Spleen (tissue), 11 donors: ENCODE data around the gene CAVIN4. TPM values are rescaled to one million over a fixed set of nuclear protein-coding genes. Genes with fewer than 3 reads are reported as not detected.

Experiments used
- DNase-seq: peaks from one replicate; pipeline ENCODE4 v3.0.0-alpha.2; 2020
- H3K27ac ChIP-seq, 8 donors: fragments of 200-600 bp; sonication (generic) in 7 of 8; 1 replicate in 4 of 8; 2 replicates in 4 of 8; pipeline versions ENCODE4 v1.5.0 to v1.8.0; 2016 to 2021; ENCODE audit warnings: inconsistent platforms in 4 of 8, mild to moderate bottlenecking in 4 of 8, moderate library complexity in 1 of 8
- H3K27me3 ChIP-seq, 7 donors: fragments of 200-600 bp; sonication (generic) in 6 of 7; replicated peaks in 1 of 7; 1 replicate in 4 of 7; 2 replicates in 3 of 7; pipeline versions ENCODE4 v1.5.0 to v1.8.0; 2016 to 2021; ENCODE audit warnings: inconsistent platforms in 3 of 7, mild to moderate bottlenecking in 1 of 7
- H3K36me3 ChIP-seq, 6 donors: fragments of 200-600 bp; sonication (generic) in 5 of 6; 1 replicate in 4 of 6; 2 replicates in 2 of 6; pipeline versions ENCODE4 v1.5.0 to v1.8.0; 2016 to 2021; ENCODE audit warnings: inconsistent platforms in 2 of 6
- H3K4me1 ChIP-seq, 6 donors: fragments of 200-600 bp; sonication (generic) in 5 of 6; 1 replicate in 3 of 6; 2 replicates in 3 of 6; pipeline versions ENCODE4 v1.5.0 to v1.8.0; 2016 to 2021; ENCODE audit warnings: inconsistent platforms in 3 of 6
- H3K4me3 ChIP-seq, 8 donors: fragments of 200-600 bp; sonication (generic) in 7 of 8; 1 replicate in 4 of 8; 2 replicates in 4 of 8; pipeline versions ENCODE4 v1.5.0 to v1.8.0; 2016 to 2021; ENCODE audit warnings: inconsistent platforms in 4 of 8, mild to moderate bottlenecking in 4 of 8, moderate library complexity in 2 of 8
- H3K9me3 ChIP-seq, 8 donors: fragments of 200-600 bp; sonication (generic) in 7 of 8; 1 replicate in 4 of 8; 2 replicates in 4 of 8; pipeline versions ENCODE4 v1.5.0 to v1.8.0; 2016 to 2021; ENCODE audit warnings: inconsistent platforms in 4 of 8
- CTCF ChIP-seq, 11 experiments: fragments of 200-600 bp in 7 of 11; fragments of 450-650 bp in 4 of 11; sonication (generic) in 4 of 11; IDR thresholded peaks in 8 of 11; conservative IDR thresholded peaks in 3 of 11; 1 replicate in 7 of 11; 2 replicates in 4 of 11; pipeline versions ENCODE4 v1.4.0 to v1.8.0; 2016 to 2021; ENCODE audit warnings: antibody characterized with exemption in 11 of 11, inconsistent platforms in 4 of 11, mild to moderate bottlenecking in 1 of 11
- POLR2A ChIP-seq, 3 donors: fragments of 450-650 bp; IDR thresholded peaks; one replicate each; pipeline ENCODE4 v1.5.1; 2017; ENCODE audit warnings: antibody characterized with exemption in 3 of 3, mild to moderate bottlenecking in 1 of 3
- POLR2AphosphoS5 ChIP-seq, 3 donors: sonication (generic); formaldehyde crosslinking; IDR thresholded peaks; one replicate each; pipeline ENCODE4 v1.5.1; 2017; ENCODE audit warnings: antibody characterized with exemption in 3 of 3
- WGBS, 5 donors: extraction: QIAGEN DNeasy Blood & Tissue Kit in 3 of 5; methylation state at CpG; one replicate each; pipeline versions ENCODE4 v1.1.5 to v1.1.7; 2013 to 2018; 5-methylcytosine and 5-hydroxymethylcytosine counted together
- intact Hi-C: fragments of 100-400 bp; cut with DNase I; formaldehyde crosslinking; loops from one replicate; pipeline ENCODE4 v1.15.0; 2023; ENCODE audit warnings: low total_unique reads
- polyA plus RNA-seq, 3 donors: library from polyadenylated mRNA; stranded (reverse); fragments of 200-250 nt; gene quantifications; one replicate each; pipeline ENCODE4 v1.2.1, GENCODE V29; 2013
- total RNA-seq, 7 donors: library from RNA; depleted of rRNA in 3 of 7; stranded (reverse); fragments of >200 nt in 3 of 7; fragmentation: NEBNext Ultra II Directional in 4 of 7; extraction: Animal tissue kit (Norgen Biotek cat#: 25700) in 4 of 7; gene quantifications; one replicate each; pipeline versions ENCODE4 v1.1.0 to v1.2.1, GENCODE V29; 2016 to 2021
- donor health status: healthy with polysubstance abuse.
- donor health status: DM: no; HTN: no; CAD: no; lungs with moderate emphysema.
- donor health status: DM: no; HTN: no; CAD: no.
- donor health status: Bipolar disorder and iron deficiency.
- donor health status: healthy.
- donor health status: DM: no; HTN: no; CAD: no.
- donor health status: DM: yes; HTN: yes; CAD: no.

The CAVIN4 gene
- total and polyA plus RNA-seq, 10 donors: 0.08 to 0.43 (median 0.14) TPM; not detected in 1

- WGBS, 5 donors: 63 to 93% (median 76%) methylated on average over 3 of the region's 3 CpGs
- TF ChIP-seq POLR2AphosphoS5 (IDR thresholded peaks at IDR 0.05) (no peak), POLR2A (IDR thresholded peaks at IDR 0.05) (no peak), CTCF (IDR thresholded peaks at IDR 0.05 in 8 of 11, conservative IDR thresholded peaks at IDR 0.05 in 3 of 11) (no peak)
- intact Hi-C loops: no loop called here
These were observed 10.0 kb upstream of the CAVIN4 start for GRCh38 chr9:100567856-100568255.

GRCh38 chr9:100573655-100574260 is 4.1 kb upstream of the CAVIN4 start:
- Histone ChIP-seq H3K4me3 (no peak overlapping the region), H3K27me3 (no peaks in the 10 kb centered on the region), H3K27ac (no peak overlapping the region), H3K9me3 (peaks cover 0 to 4% (median 0%) of the 10 kb centered on the region in 8 donors), H3K36me3 (no peaks in the 10 kb centered on the region), H3K4me1 (no peaks in the 10 kb centered on the region)
- 90 to 98% (median 93%) methylated on average over 3 of the region's 3 CpGs for WGBS, 5 donors
- DNase-seq: no peak
- intact Hi-C loops: no loop called here
- TF ChIP-seq POLR2AphosphoS5 (IDR thresholded peaks at IDR 0.05): no peak
- TF ChIP-seq CTCF (IDR thresholded peaks at IDR 0.05 in 8 of 11, conservative IDR thresholded peaks at IDR 0.05 in 3 of 11): no peak
- no peak for TF ChIP-seq POLR2A (IDR thresholded peaks at IDR 0.05)

More at GRCh38 chr9:100567856-100568255, 10.0 kb upstream of the CAVIN4 start:
- Histone ChIP-seq H3K4me3 (no peak overlapping the region), H3K4me1 (no peaks in the 10 kb centered on the region), H3K27me3 (no peaks in the 10 kb centered on the region), H3K9me3 (peaks cover 0 to 4% (median 0%) of the 10 kb centered on the region in 8 donors), H3K27ac (no peak overlapping the region), H3K36me3 (no peaks in the 10 kb centered on the region)
- DNase-seq: no peak

GRCh38 chr9:100575006-100575405 is 2.9 kb upstream of the CAVIN4 start:
- H3K27ac ChIP-seq: no peak overlapping the region
- DNase-seq: no peak
- intact Hi-C loops: no loop called here
- H3K4me3 ChIP-seq: no peak overlapping the region
- no peaks in the 10 kb centered on the region for H3K36me3 ChIP-seq
- no peak for TF ChIP-seq POLR2A (IDR thresholded peaks at IDR 0.05)
- no peak for TF ChIP-seq CTCF (IDR thresholded peaks at IDR 0.05 in 8 of 11, conservative IDR thresholded peaks at IDR 0.05 in 3 of 11)
- TF ChIP-seq POLR2AphosphoS5 (IDR thresholded peaks at IDR 0.05): no peak
- no peaks in the 10 kb centered on the region for H3K27me3 ChIP-seq
- H3K9me3 ChIP-seq: peaks cover 0 to under 1% (median 0%) of the 10 kb centered on the region in 8 donors
- no peaks in the 10 kb centered on the region for H3K4me1 ChIP-seq
- WGBS, 5 donors: 74 to 88% (median 84%) methylated on average over 4 of the region's 4 CpGs

GRCh38 chr9:100575765-100576386 is 2.0 kb upstream of the CAVIN4 start:
- 57 to 77% (median 76%) methylated on average over 2 of the region's 2 CpGs for WGBS, 5 donors
- Histone ChIP-seq H3K36me3 (no peaks in the 10 kb centered on the region), H3K4me1 (no peaks in the 10 kb centered on the region), H3K27ac (no peak overlapping the region), H3K27me3 (no peaks in the 10 kb centered on the region), H3K9me3 (no peaks in the 10 kb centered on the region), H3K4me3 (no peak overlapping the region)
- intact Hi-C loops: no loop called here
- DNase-seq: no peak
- TF ChIP-seq POLR2A (IDR thresholded peaks at IDR 0.05) (no peak), CTCF (IDR thresholded peaks at IDR 0.05 in 8 of 11, conservative IDR thresholded peaks at IDR 0.05 in 3 of 11) (no peak), POLR2AphosphoS5 (IDR thresholded peaks at IDR 0.05) (no peak)
